ENCODE results near the gene MAD2L2. TPM values are rescaled to one million over a fixed set of nuclear protein-coding genes. Genes with fewer than 3 reads are reported as not detected.

The MAD2L2 gene
- total RNA-seq, 1 experiment from 2014 or later, result 72.2 TPM

- DNase-seq (ENCODE audit: low read depth), result no peak
Observed at GRCh38 chr1:11705596-11705995, 24.6 kb upstream of the MAD2L2 start.

- no peak for DNase-seq (ENCODE audit: low read depth)
Observed at GRCh38 chr1:11704691-11705475, 23.9 kb upstream of the MAD2L2 start.

- no peak for DNase-seq (ENCODE audit: low read depth)
Observed at GRCh38 chr1:11704194-11704529, 23.2 kb upstream of the MAD2L2 start.

- DNase-seq (ENCODE audit: low read depth), result no peak
Observed at GRCh38 chr1:11703357-11704193, 22.6 kb upstream of the MAD2L2 start.

GRCh38 chr1:11701981-11702803, 21.2 kb upstream of the MAD2L2 start:
- no peak for DNase-seq (ENCODE audit: low read depth)

GRCh38 chr1:11701551-11701961, 20.6 kb upstream of the MAD2L2 start:
- DNase-seq (ENCODE audit: low read depth), result no peak

- DNase-seq (ENCODE audit: low read depth), result no peak
Observed at GRCh38 chr1:11700601-11701467, 19.9 kb upstream of the MAD2L2 start.

- DNase-seq (ENCODE audit: low read depth), result no peak
Observed at GRCh38 chr1:11697893-11698210, 16.9 kb upstream of the MAD2L2 start.

- DNase-seq (ENCODE audit: low read depth), result no peak
Observed at GRCh38 chr1:11697188-11697892, 16.4 kb upstream of the MAD2L2 start.

GRCh38 chr1:11695861-11696260, 14.9 kb upstream of the MAD2L2 start:
- no peak for DNase-seq (ENCODE audit: low read depth)

- no peak for DNase-seq (ENCODE audit: low read depth)
Observed at GRCh38 chr1:11693917-11694316, 13.0 kb upstream of the MAD2L2 start.

- peak; percentile 98 for DNase-seq (ENCODE audit: low read depth)
Observed at GRCh38 chr1:11693024-11693590, 12.2 kb upstream of the MAD2L2 start.

GRCh38 chr1:11691928-11692711, 11.2 kb upstream of the MAD2L2 start:
- no peak for DNase-seq (ENCODE audit: low read depth)

- DNase-seq (ENCODE audit: low read depth), result no peak
Observed at GRCh38 chr1:11691302-11691914, 10.5 kb upstream of the MAD2L2 start, which contains the start of gene DRAXIN. DRAXIN (plus strand) TSS chr1:11691710; CDS start chr1:11706259, 14,549 bp downstream.

- DNase-seq (ENCODE audit: low read depth), result no peak
Observed at GRCh38 chr1:11690397-11691301, 9.7 kb upstream of the MAD2L2 start.

- DNase-seq (ENCODE audit: low read depth), result no peak
Observed at GRCh38 chr1:11688506-11688905, 7.6 kb upstream of the MAD2L2 start.

- DNase-seq (ENCODE audit: low read depth), result no peak
Observed at GRCh38 chr1:11685210-11685752, 4.3 kb upstream of the MAD2L2 start.
